Stimulated activated CD8-positive, alpha-beta memory T cell treated with anti-CD3 and anti-CD28 coated beads, Interleukin-12 subunit alpha, Interleukin-12 subunit beta, amount 100 ng/mL, for 24 hours (primary cell): ENCODE results near the gene RABGAP1L.
"Not testable (repeated sequence)": the region's sequence is repeated elsewhere in the genome, so short reads cannot be mapped to it uniquely, and the experiment has no call there.

ENCODE experiments used
- DNase-seq: peaks from one replicate; pipeline ENCODE4 v3.0.0-alpha.2; 2020; ENCODE audit errors: extremely low read depth

The RABGAP1L gene

DNA sequence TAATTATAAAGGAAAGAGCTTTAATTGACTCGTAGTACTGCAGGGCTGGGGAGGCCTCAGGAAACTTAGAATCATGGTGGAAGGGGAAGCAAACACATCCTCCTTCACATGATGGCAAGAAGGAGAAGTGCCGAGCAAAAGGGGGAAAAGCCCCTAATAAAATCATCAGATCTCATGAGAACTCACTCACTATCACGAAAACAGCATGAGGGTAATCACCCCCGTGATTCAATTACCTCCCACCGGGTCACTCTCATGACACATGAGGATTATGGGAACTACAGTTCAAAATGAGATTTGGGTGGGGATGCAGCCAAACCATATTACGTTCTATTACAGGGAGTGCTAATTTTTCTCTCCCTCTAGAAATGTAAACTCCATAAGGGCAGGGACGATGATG, 878.1 kb downstream of the RABGAP1L start:
- no peak for DNase-seq

DNA sequence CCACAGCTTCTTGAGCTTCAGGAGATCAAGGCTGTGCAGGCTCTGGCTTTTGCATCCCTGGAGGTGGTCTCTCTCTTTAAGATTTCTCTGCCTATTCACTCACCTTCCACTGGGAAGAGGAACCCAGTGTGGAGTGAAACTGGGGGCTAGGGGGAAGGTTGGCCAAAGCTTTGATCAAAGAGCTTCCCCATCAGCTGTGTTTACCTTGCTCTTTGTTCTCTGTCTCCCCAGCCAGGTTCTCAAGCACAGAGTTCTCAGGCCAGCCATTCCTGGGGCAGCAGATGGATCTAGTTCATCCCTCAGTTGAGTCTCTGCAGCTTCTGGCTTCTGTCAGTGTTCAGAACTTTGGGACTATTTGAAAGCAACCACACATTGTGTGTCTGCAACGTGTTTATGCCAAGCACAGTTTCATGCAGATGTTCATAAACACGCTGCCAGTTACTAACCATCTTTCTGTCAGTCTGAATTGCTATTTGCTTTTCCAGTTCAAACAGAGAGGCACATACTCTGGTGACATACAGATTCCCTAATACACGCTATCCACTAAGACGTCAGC, 881.1 kb downstream of the RABGAP1L start:
- DNase-seq = no peak

DNA sequence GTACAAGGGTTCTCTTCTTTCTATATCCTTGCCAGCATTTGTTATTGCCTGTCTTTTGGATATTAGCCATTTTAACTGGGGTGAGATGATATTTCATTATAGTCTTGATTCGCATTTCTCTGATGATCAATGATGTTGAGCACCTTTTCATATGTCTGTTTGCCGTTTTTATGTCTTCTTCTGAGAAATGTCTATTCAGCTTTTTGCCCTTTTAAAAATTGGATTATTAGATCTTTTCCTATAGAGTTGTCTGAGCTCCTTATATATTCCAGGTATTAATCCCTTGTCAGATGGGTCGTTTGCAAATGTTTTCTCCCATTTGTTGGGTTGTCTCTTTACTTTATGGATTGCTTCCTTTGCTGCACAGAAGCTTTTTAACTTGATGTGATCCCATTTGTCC, 883.3 kb downstream of the RABGAP1L start:
- DNase-seq = no peak

DNA sequence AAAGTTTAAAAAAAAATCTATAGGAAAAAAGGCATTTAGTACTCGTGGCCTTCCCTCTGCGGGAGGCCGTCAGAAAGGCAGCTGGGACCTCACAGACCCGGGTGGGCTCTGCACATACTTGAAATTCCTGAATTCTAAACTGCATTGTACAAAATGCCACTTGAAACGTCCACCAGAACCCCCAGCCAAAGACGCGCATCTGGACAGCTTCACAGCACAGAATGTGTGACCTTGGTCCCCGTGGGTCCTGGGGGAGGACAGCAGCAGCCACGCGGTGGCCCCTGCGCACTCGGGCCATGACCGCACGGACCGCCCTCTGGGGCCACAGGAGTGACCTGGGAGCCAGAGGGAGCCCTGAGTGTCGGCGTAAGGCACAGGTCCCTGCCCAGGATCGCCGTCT, 884.5 kb downstream of the RABGAP1L start:
- DNase-seq = no peak

DNA sequence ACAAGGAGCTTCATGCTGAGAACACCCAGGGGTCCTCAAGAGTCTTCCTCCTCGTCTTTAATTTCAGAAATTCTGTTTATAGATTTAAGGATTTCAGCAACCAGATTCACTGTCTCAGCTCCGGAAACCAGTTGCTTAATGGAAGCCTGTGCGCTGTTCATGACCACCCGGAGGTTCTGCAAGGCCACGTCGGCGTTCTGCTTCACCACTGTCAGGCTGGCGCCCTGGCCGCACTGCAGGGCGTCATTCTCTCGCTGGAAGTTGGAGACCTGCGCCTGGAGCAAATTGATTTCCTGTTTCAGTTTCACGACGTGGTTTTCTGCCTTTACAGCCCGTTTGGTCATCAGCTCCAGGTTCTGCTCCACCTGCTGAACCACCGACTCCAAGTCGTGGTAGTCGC, 885.3 kb downstream of the RABGAP1L start:
- not testable (repeated sequence) for DNase-seq
